AG04450 (cell line): Measurements from ENCODE around the gene CAPN12. TPM values are rescaled to one million over a fixed set of nuclear protein-coding genes. Genes with fewer than 3 reads are reported as not detected.

Source experiments
- CTCF ChIA-PET: fragments of 300-600, 350-600 bp; formaldehyde crosslinking; extraction: SDS; loops from one replicate; lab custom pipeline; 2022; ENCODE audit warnings: antibody characterized with exemption, inconsistent platforms; lab: Charles Lee
- POLR2A ChIA-PET: fragments of 350-600 bp; formaldehyde crosslinking; extraction: SDS; loops from one replicate; lab custom pipeline; 2021; ENCODE audit warnings: antibody characterized with exemption, inconsistent platforms; lab: Yijun Ruan, JAX
- DNase-seq: peaks from one replicate; pipeline ENCODE4 v3.0.0-alpha.2; 2011; ENCODE audit warnings: low read depth, low spot score
- H3K27ac ChIP-seq: one replicate; pipeline ENCODE4 v1.5.1; 2012; ENCODE audit warnings: low read depth, low read length, control low read depth
- H3K27me3 ChIP-seq: one replicate; pipeline ENCODE4 v1.6.0; 2012; ENCODE audit warnings: low read length; ENCODE audit not compliant: control insufficient read depth, insufficient read depth
- H3K4me3 ChIP-seq: 2 replicates; pipeline ENCODE4 v1.5.1; 2011; ENCODE audit warnings: mild to moderate bottlenecking, low read depth, low read length, control low read depth
- H3K9me3 ChIP-seq: 2 replicates; pipeline ENCODE4 v1.5.1; 2012; ENCODE audit warnings: low read length; ENCODE audit not compliant: control insufficient read depth, insufficient read depth
- CTCF ChIP-seq: IDR thresholded peaks from 2 replicates; pipeline ENCODE4 v1.5.1; 2011; ENCODE audit warnings: low read depth, low read length, control low read depth, inconsistent platforms
- polyA plus RNA-seq: library from polyadenylated mRNA; depleted of rRNA; stranded (reverse); fragments of >200 nt; gene quantifications from 2 replicates; pipeline ENCODE4 v1.2.3, GENCODE V29; 2011

Gene CAPN12
- polyA plus RNA-seq, 1 experiment: 0.69 TPM

- no peak for TF ChIP-seq CTCF
- ChIA-PET POLR2A (no interaction called here), CTCF (no interaction called here)
- Histone ChIP-seq H3K4me3 (no peak overlapping the region), H3K27ac (no peak overlapping the region), H3K27me3 (no peaks in the 10 kb centered on the region), H3K9me3 (no peaks in the 10 kb centered on the region; the same call in 1 of the 2 replicates)
- DNase-seq: no peak
These were observed 1.0 kb upstream of the CAPN12 start for GRCh38 chr19:38745316-38745715.

- ChIA-PET CTCF (interaction anchor here (0.6 to 1.0 kb wide), 2 partner anchors 15 to 150 kb away, joined by 3 to 4 read pairs; no protein-coding TSS in a partner anchor), POLR2A (interaction anchor here (0.7 kb wide), 1 partner anchor 71 kb away, joined by 4 read pairs; no protein-coding TSS in a partner anchor)
- Histone ChIP-seq H3K27ac (no peak overlapping the region), H3K27me3 (no peaks in the 10 kb centered on the region), H3K4me3 (no peak overlapping the region), H3K9me3 (no peaks in the 10 kb centered on the region; the same call in 1 of the 2 replicates)
- no peak for DNase-seq
- TF ChIP-seq CTCF: no peak
These were observed 600 bp upstream of the CAPN12 start for GRCh38 chr19:38744874-38745273.

- TF ChIP-seq CTCF: no peak
- no peak overlapping the region for H3K27ac ChIP-seq
- POLR2A ChIA-PET: interaction anchor here (0.6 to 0.7 kb wide), 5 partner anchors 14 to 358 kb away, joined by 4 to 8 read pairs (median 5); no protein-coding TSS in a partner anchor
- H3K4me3 ChIP-seq: no peak overlapping the region
- no peak for DNase-seq
- H3K27me3 ChIP-seq: no peaks in the 10 kb centered on the region
- CTCF ChIA-PET: interaction anchor here (0.8 to 1.0 kb wide), 2 partner anchors 14 to 187 kb away, joined by 3 to 4 read pairs; partner anchors contain the start of genes MRPS12 and SARS2
- no peaks in the 10 kb centered on the region; the same call in 1 of the 2 replicates for H3K9me3 ChIP-seq
These were observed 628 bp downstream of the CAPN12 start for GRCh38 chr19:38743394-38744297.

DNA sequence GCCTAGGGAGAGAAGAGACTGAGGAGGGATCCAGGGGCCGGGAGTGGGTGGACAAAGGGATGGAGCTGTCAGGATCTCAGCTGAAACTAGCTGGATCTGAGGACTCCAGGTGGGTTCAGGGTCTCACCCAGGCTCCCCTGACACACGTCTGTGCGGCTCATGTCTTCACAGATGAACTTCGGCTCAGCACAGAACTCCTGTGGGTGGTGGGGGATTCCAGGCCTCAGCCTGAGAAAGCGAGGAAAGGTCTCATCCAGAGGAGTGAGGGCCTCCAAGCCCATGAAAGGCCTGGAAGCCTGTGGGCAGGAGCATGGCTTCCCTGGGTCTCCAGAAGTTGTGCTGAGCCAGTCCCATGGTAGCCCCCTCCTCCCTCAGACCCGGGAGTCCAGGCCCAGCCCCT is 1.4 kb downstream of the CAPN12 start:
- CTCF ChIA-PET: no interaction called here
- Histone ChIP-seq H3K27ac (no peak overlapping the region), H3K9me3 (no peaks in the 10 kb centered on the region; the same call in 1 of the 2 replicates), H3K4me3 (no peak overlapping the region), H3K27me3 (peaks cover 3% of the 10 kb centered on the region)
- POLR2A ChIA-PET: interaction anchor here (0.6 to 0.7 kb wide), 3 partner anchors 69 to 357 kb away, joined by 5 to 8 read pairs (median 6); no protein-coding TSS in a partner anchor
- no peak for DNase-seq
- no peak for TF ChIP-seq CTCF
